HS-27A (cell line): Measurements from ENCODE around the gene RPA1.
"Not testable (repeated sequence)": the region's sequence is repeated elsewhere in the genome, so short reads cannot be mapped to it uniquely, and the experiment has no call there.

ENCODE experiments used
- DNase-seq: peaks from one replicate; pipeline ENCODE4 v3.0.0-alpha.2; 2012; ENCODE audit warnings: low read depth, missing footprints

The RPA1 gene

GRCh38 chr17:1880851-1881630 is 51.2 kb downstream of the RPA1 start:
- DNase-seq = no peak

DNA sequence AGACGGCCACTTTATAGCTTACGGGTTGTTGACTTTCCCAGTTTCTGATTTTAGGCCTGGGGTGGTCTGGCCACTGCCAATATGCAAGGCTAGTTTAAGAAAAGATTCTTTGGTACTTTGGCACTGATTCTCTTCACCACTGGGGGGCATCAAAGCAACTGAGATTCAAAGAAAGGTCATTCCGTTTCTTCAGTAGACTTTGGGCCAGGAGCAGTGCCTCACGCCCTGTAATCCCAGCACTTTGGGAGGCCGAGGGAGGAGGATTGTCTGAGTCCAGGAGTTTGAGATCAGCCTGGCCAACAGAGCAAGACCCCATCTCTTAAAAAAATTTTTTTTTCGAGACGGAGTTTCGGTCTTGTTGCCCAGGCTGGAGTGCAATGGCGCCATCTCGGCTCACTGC is 53.0 kb downstream of the RPA1 start:
- DNase-seq = no peak

DNA sequence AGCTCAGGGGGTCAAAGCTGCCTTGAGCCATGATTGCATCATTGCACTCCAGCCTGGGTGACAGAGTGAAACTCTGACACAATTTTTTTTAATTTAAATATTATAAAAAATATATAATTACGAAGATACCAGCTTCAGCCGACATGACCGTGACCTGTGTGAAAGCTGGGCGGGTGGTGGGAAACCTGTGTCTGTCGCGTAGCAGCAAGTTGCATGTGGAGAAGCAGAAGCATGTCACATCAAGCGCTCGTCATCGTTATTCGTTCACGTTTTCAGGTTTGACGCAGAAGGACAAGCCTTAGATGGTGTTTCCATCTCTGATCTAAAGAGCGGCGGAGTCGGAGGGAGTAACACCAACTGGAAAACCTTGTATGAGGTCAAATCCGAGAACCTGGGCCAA is 53.7 kb downstream of the RPA1 start:
- no peak for DNase-seq

DNA sequence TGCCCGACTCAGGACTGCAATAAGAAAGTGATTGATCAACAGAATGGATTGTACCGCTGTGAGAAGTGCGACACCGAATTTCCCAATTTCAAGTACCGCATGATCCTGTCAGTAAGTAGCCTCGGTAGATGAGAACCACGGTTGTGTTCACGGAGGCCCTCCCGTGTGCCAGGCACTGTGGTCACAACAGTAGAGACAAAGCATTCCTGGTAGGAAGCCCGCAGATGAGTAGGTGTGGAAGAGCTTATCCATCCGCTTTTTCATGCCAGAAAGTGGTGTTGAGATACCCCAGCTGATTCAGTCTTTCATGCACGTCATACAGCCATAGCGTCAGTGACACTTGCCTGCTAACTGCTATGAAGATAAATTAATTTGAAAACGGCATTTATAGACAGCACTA is 58.9 kb downstream of the RPA1 start:
- DNase-seq = no peak

DNA sequence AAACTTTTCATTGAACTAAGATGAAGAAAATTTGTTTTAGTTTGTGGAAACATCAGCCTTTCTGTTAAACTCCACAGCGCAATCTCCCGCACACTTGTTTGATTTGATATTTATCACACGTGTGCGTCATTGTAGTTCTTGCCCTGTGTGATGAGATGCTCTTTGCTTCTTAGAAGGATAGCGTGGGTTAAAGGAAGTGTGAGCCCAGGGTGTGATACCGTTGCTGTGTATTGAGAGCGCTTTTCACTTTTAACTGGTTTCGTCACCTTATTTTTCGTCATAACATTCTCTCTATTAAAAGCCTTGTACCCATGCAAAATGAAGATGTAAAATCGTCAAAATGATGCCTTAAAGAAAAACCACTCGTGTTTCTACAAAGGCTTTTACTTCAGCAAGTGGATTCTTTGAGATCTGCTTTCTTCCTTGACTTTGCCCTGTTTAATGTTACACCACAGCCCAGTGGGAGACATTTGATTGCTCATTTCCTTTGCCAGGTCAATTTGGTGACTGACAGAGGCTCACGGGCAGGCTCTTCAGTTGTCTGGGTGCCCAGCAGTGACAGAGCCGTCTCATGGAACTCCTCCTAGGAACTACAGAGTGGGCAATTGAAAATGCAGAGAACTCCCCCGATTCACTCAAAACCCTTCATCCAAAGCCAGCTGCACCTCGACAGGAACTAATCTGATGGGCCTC is 61.1 kb downstream of the RPA1 start:
- no peak for DNase-seq

DNA sequence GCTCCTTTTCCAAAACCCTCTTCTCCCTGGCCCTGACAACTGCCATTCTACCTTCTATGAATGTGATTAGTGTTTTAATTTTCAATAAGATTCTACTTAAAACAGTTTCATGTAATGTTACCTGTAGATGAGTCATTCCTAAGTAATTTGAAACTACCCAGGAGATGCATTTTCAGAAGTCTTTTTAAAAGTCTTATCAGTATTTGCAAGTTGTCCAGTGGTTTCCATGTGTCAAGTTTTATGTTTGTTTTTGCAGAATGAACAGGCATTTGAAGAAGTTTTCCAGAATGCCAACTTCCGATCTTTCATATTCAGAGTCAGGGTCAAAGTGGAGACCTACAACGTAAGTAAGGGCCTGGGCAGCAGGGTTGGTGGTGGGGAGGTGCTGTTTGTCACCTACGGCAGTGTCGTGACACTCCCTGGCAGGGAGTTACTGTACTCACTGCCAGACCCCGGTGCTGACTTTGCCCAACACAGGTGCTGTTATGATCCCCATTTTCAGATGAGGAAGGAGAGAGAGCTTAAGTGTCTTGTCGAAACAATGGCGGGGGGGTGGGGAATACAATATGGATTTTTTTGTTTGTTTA is 65.0 kb downstream of the RPA1 start:
- no peak for DNase-seq

DNA sequence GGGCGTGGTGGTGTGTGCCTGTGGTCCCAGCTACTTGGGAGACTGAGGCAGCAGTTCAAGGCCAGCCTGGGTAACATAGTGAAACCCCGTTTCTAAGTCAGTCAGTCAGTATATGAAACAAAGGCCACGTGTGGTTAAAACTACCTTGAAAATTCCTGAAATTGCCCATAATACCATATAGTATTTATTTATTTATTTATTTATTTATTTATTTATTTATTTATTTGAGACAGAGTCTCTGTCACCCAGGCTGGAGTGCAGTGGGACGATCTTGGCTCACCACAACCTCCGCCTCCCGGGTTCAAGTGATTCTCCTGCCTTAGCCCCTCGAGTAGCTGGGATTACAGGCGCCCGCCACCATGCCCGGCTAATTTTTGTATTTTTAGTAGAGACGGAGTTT is 65.7 kb downstream of the RPA1 start:
- DNase-seq = not testable (repeated sequence)

DNA sequence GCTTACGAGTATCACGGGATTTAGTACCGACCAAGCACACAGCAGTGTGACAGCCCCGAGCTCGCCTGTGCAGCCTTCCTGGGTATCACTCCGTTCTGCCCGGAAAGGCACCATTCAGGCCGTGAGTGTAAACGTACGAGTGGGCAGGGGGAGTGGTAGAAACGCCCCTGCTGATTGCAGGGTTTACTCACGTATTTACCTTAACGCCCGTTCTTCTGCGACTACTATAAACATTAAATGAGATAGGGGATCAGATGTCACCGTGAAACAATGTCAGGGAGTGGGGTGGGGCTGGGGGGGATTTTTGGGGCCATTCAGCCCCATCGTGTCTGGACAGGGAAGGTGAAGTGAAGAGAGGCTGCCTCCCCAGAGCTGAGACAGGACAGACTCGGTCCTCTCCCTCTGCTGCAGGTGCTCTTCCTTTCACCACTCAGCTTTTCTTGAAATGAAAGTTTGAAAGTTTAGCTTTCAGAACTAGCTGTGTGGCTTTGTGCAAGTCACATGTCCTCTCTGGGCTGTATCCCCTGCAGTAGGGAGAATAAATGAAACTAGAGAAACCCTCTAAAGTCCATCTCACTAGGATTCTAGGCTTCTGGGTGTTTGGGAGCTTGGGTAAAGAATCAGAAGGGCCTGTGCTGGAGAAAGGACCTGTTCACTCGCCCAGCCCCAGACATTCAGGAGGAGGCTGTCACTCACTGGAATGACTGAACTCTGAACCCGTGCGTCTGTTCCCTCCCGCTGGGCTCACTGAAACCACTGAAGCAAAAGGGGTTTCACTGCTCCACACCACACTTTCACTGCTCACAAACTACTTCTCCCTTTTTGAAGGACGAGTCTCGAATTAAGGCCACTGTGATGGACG is 66.7 kb downstream of the RPA1 start:
- DNase-seq = no peak

DNA sequence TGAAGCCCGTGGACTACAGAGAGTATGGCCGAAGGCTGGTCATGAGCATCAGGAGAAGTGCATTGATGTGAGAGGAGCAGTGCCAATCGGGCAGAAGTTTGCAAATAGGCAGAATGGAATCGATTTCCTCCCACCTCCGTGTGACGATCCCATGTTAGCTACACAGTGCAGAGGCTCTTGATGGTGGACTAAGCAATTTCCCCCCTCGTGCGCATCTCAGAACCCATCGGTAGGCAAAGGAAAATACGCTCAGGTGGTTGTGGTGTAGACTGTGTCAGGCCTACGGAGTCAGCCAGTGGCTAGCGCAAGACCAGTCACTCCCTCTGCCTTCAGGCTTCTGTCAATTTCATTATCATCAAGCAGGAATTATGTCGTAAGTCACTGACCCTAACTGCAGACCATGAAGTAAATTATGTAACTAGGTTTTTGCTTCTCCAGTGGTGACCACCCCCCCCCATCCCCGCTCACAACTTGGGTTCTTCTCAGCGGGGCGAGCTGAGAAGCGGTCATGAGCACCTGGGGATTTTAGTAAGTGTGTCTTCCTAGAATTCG is 67.4 kb downstream of the RPA1 start:
- DNase-seq = no peak

DNA sequence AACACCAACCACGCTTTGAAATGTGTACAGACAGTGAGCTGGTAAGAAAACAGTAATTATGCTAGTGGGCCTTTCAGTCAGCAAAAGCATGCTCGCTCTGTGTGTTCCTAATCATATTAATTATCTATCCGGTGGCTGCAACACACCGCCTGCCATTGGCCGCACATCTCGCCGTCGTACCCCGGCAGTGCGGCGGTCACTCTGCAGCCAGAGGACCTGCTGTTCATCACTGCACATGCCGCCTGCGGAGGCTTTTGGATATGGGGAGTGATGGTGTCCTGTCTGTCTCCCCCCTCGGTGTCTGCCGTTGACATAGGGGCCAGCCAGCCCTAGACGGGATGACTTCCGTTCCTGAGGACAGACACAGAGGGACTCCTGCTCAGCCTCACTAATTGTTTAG is 68.5 kb downstream of the RPA1 start:
- no peak for DNase-seq

DNA sequence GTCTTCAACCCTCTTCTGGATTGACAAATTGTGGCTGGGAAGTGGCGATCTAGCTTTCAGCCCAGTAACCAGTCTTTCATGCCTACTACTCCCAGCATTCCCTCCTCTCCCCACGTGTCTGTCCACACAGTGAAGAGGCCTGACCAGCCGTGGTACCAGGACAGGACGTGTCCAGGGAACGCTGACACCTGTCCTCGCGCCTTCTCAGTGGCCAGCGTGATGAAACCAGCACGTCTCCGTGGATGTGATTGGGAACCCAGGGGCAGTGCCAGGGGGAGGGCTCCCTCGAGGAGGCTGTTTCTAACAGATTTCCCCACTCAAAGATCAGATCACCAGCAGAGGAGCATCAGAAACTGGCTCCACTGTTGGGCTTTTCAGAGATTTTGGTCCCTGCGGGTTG is 69.1 kb downstream of the RPA1 start:
- DNase-seq = no peak

DNA sequence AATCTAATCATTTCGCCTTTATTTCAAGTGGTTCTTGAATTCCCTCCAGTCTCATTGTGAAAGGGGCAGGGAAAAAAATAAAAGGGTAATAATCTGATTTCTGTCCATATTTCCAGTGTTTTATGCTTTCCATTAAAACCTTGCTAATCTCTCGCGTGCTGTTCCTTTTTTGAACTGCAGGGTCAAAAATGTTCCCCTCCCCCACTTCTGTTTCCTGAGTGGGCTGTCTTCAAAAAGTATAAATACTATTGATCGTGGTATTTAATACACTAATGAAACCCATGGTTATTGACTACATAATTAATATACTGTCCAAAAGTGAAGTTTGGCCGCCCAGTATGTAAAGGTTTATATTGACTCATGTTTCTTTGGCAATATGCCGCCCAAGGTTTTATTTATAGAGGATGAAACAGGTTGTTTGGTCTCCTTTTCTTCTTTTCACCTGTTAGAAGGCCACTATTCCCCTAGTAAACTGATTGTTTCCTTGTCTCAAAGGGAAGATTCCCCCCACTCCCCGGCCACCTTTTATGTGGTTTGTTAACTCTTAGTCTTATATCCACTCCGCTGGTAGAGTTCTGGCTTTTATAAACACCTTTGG is 69.7 kb downstream of the RPA1 start:
- no peak for DNase-seq

DNA sequence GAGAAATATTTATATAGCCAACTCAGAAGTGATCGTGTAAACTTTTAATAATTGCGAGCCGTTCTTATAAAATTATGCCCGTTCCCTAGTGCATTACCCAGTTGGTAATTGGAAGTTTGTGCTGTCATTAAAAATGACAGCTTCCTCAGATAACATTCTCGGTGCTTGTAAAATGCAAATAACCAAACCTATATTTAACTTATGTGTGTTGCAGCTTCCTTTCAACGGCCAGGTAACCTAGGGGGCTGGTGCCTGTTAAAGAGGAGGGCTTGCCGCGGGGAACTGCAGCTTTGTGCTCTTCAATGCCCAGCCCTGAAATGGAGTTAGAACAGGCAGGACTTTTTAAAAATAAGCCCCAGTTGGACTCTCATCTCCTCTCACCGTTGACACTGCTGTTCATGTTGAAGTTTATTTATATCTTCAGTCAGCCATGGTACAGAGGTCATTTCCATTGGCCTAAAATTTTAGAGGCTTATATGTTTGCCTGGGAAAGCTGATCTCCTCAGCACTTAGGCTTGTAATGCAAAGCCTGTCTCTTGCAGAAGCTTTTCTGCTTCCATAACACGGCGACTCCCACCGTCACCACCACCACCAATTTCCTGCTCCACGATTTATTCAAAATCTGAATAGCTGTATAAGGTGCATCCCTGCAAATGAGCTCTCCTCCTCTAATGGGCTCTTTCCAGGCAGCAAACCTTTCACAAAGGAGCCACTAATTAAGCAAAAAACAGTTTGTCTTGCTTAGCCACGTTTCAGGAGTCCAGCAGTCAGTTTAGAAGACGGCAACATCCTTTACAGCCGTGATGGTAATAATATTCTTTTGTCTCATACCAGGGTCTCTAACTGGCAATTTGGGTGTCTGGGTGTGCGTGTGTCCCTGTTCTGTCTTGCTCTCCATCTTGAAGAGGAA is 74.7 kb downstream of the RPA1 start:
- DNase-seq = no peak

GRCh38 chr17:1905190-1905913 is 75.5 kb downstream of the RPA1 start:
- no peak for DNase-seq

GRCh38 chr17:1906662-1907101 is 76.9 kb downstream of the RPA1 start:
- DNase-seq = no peak

- no peak for DNase-seq
Observed at GRCh38 chr17:1907216-1907631, 77.4 kb downstream of the RPA1 start.

- no peak for DNase-seq
Observed at GRCh38 chr17:1907909-1908698, 78.3 kb downstream of the RPA1 start.

GRCh38 chr17:1908699-1909309 is 79.0 kb downstream of the RPA1 start:
- peak; percentile 12 for DNase-seq

- DNase-seq = no peak
Observed at GRCh38 chr17:1909985-1910384, 80.2 kb downstream of the RPA1 start.
